Stimulated activated CD8-positive, alpha-beta memory T cell treated with anti-CD3 and anti-CD28 coated beads, Interleukin-15, amount 100 ng/mL, for 48 hours (primary cell): Measurements from ENCODE around the gene FBLN1.
"Not testable (repeated sequence)": the region's sequence is repeated elsewhere in the genome, so short reads cannot be mapped to it uniquely, and the experiment has no call there.

Experiments
- DNase-seq, 2 donors: peaks; one replicate each; pipeline ENCODE4 v3.0.0-alpha.2; 2020; ENCODE audit warnings: low read depth in 2 of 2

FBLN1 gene

GRCh38 chr22:45608045-45608444 lies 105.4 kb downstream of the FBLN1 start:
- DNase-seq: not testable (repeated sequence)

DNA sequence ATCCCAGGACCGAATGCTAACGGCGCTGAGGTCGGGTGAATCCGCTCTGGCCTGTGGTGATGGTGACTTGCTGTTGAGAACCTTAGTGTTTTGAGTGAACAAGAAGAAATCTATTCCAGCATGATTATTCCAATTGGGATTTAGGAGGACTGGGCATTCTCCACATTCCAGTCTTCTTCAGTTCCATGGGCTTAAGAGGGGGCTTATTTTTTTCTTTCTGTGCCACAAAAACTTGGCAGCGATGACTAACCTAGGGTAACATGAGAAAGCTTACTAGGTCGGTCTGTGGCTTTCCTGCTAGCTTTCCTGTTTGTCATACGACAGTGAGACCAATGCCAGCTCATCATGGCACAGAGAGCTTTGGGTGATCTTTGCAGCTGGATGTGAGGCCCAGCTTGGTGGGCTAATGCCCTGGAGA lies 106.1 kb downstream of the FBLN1 start:
- DNase-seq: peak in 1 of 2 donors; percentile 22

DNA sequence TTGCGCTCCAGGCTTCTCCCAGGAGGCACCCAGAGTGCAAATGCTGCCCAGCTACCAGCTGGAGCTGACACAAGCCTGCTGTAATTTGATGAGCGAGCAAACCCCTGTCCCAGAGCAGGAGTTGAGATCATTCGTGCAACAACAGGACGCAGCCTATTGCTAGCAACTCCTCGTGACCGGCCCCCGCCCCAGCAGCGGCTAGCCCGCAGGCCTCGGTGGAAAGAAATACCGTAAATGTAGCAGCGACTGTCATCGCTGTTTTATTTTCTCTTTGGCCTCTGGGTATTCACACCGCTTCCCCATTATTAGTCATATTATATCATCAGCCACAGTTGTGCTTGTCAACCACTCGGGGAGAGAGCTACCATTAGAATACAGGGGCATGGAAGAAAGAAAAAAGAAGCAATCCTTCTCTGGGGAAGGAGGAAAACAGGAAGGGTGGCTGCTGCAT lies 109.8 kb downstream of the FBLN1 start:
- DNase-seq: peak; percentile 19 to 21

- no peak for DNase-seq
Measured at GRCh38 chr22:45612940-45613339, 110.3 kb downstream of the FBLN1 start.

DNA sequence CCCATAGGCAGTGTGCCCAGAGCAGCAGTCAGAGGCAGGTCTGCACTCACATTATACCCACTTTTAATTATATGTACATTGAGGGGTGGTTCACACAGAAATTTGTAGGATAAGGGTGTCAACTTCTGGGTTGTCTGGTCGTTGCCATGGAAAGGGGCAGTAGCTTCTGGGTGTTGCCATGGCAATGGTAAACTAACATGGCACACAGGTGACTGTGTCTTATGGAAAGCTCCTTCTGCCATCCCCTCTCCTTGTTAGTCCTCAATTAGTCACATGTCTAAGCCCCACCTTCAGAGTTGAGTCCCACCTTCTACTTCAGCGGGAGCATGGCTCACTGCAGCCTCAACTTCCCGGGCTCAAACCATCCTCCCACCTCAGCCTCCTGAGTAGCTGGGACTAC lies 112.7 kb downstream of the FBLN1 start:
- DNase-seq: no peak

GRCh38 chr22:45616432-45616831 lies 113.7 kb downstream of the FBLN1 start:
- DNase-seq: no peak

DNA sequence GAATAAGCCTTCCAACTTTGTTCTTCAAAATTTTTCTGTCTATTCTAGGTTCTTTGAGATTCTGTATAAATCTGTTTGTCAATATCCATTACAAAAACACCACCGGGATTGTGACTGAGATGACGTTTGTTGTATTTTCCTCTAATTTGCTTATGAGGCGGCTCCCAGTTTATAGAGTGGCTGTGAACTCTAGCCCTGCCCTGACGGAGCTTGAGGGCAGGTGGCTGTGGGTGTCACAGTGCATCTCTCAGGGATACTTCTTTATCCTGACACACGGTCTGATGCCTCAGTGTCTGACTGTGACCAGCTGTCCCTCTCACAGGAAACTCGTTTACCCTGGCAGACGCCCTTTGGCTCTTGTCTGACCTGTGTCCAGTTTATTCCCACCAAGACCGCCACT lies 115.3 kb downstream of the FBLN1 start:
- no peak for DNase-seq

DNA sequence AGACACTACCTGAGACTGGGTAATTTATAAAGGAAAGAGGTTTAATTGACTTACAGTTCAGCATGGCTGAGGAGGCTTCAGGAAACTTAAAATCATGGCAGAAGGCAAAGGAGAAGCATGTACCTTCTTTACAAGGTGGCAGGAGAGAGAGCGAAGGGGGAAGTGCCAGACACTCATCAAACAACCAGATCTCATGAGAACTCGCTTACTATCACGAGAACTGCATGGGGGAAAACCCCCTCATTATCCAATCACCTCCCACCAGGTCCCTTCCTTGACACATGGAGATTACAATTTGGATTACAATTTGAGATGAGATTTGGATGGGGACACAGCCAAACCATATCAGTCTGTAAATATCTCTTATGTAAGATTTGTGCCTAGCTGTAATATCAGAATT lies 118.0 kb downstream of the FBLN1 start:
- no peak for DNase-seq

- no peak for DNase-seq
Measured at GRCh38 chr22:45621836-45622600, 119.3 kb downstream of the FBLN1 start.

DNA sequence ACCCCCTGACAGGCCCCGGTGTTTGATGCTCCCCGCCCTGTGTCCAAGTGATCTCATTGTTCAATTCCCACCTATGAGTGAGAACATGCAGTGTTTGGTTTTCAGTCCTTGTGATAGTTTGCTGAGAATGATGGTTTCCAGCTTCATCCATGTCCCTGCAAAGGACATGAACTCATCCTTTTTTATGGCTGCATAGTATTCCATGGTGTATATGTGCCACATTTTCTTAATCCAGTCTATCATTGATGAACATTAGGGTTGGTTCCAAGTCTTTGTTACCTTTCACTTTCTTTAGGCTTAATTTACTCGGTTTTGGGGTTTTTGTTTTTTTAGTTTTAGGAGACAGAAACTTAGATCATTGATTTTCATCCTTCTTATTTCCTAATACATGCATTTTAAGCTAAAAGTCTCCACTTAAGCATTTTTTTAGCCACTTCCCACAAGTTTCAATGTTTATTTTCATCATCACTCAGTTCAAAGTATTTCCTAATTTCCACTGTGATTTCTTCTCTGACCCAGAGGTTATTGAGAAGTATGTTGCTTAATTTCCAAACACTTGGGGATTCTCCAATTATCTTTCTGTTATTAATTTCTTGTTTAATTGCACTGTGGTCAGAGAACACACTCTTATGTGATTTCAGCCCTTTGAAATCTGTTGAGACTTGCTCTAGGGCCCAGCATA lies 120.9 kb downstream of the FBLN1 start:
- not testable (repeated sequence) for DNase-seq

GRCh38 chr22:45626198-45626651 lies 123.5 kb downstream of the FBLN1 start:
- no peak for DNase-seq

DNA sequence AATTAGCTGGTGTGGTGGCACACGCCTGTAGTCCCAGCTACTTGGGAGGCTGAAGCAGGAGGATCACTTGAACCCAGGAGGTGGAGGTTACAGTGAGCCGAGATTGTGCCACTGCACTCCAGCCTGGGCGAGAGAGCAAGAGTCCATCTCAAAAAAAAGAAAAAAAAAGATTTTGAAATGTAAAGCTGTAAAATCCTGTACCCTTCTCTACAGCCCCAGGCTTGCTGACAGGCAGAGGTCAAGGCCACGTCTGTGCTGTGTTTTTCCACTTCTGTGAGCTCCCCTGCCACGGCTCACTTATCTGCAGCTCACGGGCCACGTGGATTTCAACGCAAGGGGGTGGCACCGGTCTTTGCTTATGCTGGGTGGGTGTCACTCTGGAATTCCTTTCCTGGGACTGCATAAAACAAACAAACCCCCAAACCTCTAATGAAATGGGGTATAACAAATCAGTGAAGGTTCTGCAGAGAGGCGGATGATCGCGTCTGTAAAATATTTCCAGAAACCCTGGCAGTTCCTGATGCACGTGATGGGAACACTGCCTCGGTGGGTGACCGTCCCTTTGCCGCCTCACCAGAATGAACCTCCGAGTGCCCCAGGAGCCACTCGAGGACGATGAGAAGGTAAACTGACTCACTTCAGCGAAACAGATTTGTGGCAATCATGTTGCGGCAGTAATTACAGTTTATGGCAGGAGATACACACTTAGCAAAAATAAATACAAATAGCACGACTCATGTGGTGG lies 125.0 kb downstream of the FBLN1 start:
- DNase-seq: no peak

DNA sequence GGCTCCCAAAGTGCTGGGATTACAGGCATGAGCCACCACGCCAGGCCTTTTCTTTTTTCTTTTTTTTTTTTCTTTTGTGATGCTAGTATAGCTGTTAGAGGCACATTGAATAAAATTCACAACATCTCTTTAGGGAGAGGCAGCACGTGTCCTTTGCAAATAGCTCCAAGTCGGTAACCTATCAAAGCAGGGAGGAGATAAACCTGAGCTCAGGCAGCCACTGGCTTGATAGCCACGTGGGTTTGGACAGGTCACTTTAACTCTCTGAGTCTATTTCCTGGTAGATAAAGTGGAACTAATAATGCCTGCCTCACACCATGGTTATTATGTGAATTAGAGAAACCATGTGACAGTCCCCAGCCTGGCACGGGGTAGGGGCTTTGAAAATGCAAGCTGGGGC lies 125.8 kb downstream of the FBLN1 start:
- DNase-seq: no peak

- DNase-seq: no peak
Measured at GRCh38 chr22:45629469-45630089, 126.9 kb downstream of the FBLN1 start.

- no peak for DNase-seq
Measured at GRCh38 chr22:45630436-45630835, 127.8 kb downstream of the FBLN1 start.

DNA sequence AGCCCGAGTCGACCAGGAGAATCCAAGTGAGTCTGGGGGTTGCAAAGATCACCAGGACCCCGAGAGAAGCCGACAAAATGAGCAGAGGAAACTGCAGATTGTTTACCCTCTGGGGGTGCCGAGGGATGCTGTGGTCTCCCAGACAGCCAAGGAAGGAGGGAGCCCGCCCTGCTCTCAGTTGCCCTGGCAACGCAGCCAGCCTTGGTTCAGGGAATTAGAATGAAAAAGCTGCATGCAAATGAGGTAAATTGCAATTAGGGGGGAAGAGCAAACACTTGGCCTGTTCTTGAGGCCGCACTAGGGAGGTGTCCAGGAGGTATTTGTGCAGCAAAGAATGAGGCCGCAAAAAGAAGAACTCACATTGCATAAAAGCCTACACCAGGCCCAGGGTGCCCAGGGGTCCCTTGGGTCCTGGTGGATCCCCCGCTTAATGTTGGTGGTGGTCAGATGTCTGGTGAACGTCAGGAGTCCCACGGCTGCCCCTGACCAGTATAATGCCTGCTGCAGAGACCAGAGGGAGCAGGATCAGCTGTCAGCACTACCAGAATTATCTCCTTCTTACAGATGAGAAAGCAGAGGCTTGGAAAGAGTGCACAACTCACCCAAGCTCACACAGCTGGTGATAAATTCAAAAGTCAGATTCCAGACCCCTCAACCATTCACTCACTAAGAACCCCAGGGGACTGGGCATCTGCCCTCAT lies 128.6 kb downstream of the FBLN1 start:
- DNase-seq: no peak

DNA sequence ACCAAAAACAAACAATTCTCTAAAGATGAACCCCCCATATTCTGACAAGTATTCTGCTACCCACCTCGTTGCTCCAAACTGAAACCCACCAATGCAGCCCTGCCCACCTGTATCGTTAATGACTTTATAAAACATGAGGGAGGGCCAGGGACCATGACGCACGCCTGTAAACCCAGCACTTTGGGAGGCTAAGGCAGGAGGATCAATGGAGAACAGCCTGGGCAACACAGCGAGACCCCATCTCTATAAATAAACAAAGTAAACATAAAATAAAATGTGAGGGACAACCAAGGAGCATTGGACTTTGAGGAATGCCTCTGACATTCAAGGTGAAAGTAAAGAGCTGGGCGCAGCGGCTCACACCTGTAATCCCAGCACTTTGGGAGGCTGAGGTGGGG lies 129.2 kb downstream of the FBLN1 start:
- DNase-seq: no peak

DNA sequence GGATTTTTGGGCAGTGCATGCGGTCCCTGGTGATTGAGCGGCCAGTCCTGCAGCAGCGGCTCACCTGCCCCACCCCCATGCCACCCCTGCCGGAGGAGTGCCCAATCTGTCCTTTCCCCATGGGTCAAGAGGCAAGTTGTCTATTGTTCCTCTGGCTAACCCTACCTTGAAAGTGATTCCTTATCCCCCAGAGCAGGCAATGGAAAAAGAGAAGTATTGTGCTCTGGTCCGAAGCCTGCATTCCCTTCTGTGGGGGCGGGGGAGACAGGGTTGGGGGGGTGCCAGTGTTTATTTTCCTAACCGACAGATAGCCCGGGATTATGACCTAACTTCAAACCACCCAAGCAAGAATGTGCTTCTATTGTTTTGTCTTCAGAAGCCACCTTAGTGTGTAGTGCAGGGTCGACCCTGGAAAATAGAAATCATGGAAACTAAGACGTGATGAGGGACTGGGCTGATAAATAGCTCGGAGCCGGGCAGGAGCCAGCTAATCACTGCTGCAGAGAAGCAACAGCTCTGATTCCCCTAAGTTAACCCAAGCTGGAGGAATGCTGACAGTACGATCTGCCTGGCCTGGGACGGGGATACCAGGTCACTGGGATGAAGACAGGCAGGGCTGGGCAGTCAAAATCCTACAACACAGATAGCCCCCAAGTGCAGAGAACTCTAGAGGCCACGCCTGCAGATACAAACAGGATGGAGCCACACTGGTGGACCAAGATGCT lies 130.3 kb downstream of the FBLN1 start:
- no peak for DNase-seq

- no peak for DNase-seq
Measured at GRCh38 chr22:45636683-45637082, 134.0 kb downstream of the FBLN1 start.

GRCh38 chr22:45638197-45638596 lies 135.5 kb downstream of the FBLN1 start:
- no peak for DNase-seq
